GM23338 (cell line): ENCODE data around the gene INTS3. TPM values are rescaled to one million over a fixed set of nuclear protein-coding genes. Genes with fewer than 3 reads are reported as not detected.

Experiments
- ATAC-seq: fragments of 200-7000 bp; cut with Tn5 transposase; 3 replicates; pipeline ENCODE4 v1.9.1; 2020
- DNase-seq: peaks from one replicate; pipeline ENCODE4 v3.0.0-alpha.2; 2015; ENCODE audit warnings: low spot score
- H2AFZ ChIP-seq: fragments of 200-600 bp; sonication (generic); 2 replicates; pipeline ENCODE4 v1.8.0; 2016; ENCODE audit warnings: antibody characterized with exemption, mild to moderate bottlenecking, moderate library complexity
- H3F3A ChIP-seq: fragments of 200-600 bp; sonication (generic); replicated peaks from 2 replicates; pipeline ENCODE4 v1.8.0; 2017; ENCODE audit warnings: antibody characterized with exemption, mixed run types, low read depth
- H3K27ac ChIP-seq: fragments of 200-600 bp; sonication (generic); 2 replicates; pipeline ENCODE4 v1.6.1; 2016; ENCODE audit warnings: low read depth
- H3K27me3 ChIP-seq: fragments of 200-600 bp; sonication (generic); 2 replicates; pipeline ENCODE4 v1.8.0; 2016; ENCODE audit warnings: mild to moderate bottlenecking, mixed run types, moderate library complexity; ENCODE audit not compliant: insufficient read depth
- H3K36me3 ChIP-seq: fragments of 200-600 bp; sonication (generic); 2 replicates; pipeline ENCODE4 v1.8.0; 2016; ENCODE audit warnings: mild to moderate bottlenecking; ENCODE audit not compliant: insufficient read depth
- H3K4me1 ChIP-seq: fragments of 200-600 bp; sonication (generic); 2 replicates; pipeline ENCODE4 v1.8.0; 2016; ENCODE audit warnings: mild to moderate bottlenecking, moderate library complexity; ENCODE audit not compliant: insufficient read depth
- H3K4me2 ChIP-seq: fragments of 200-600 bp; sonication (generic); 2 replicates; pipeline ENCODE4 v1.7.1; 2017; ENCODE audit warnings: mixed run types
- H3K4me3 ChIP-seq: fragments of 200-600 bp; sonication (generic); 2 replicates; pipeline ENCODE4 v1.6.1; 2016; ENCODE audit warnings: mixed run types
- H3K79me2 ChIP-seq: fragments of 200-600 bp; sonication (generic); replicated peaks from 2 replicates; pipeline ENCODE4 v1.8.0; 2017; ENCODE audit warnings: mild to moderate bottlenecking; ENCODE audit not compliant: insufficient read depth
- H3K9me2 ChIP-seq: fragments of 200-600 bp; sonication (generic); 2 replicates; pipeline ENCODE4 v1.8.0; 2017; ENCODE audit not compliant: insufficient read depth
- H4K20me1 ChIP-seq: fragments of 200-600 bp; sonication (generic); replicated peaks from 2 replicates; pipeline ENCODE4 v1.8.0; 2017; ENCODE audit warnings: mild to moderate bottlenecking; ENCODE audit not compliant: insufficient read depth
- H3K27ac Mint-ChIP-seq: 2 replicates; pipeline ENCODE4 v1.8.0; 2020; ENCODE audit warnings: inconsistent platforms, mild to moderate bottlenecking, moderate library complexity, mixed read lengths
- H3K27me3 Mint-ChIP-seq: 3 replicates; pipeline ENCODE4 v1.8.0; 2022; ENCODE audit warnings: low read depth, mild to moderate bottlenecking, moderate library complexity, mixed read lengths, inconsistent platforms; ENCODE audit not compliant: insufficient read depth, poor library complexity
- H3K36me3 Mint-ChIP-seq: 3 replicates; pipeline ENCODE4 v1.8.0; 2021; ENCODE audit warnings: low read depth, mild to moderate bottlenecking, inconsistent platforms, moderate library complexity, mixed read lengths
- H3K4me1 Mint-ChIP-seq: 3 replicates; pipeline ENCODE4 v1.8.0; 2020; ENCODE audit warnings: mild to moderate bottlenecking, inconsistent platforms, mixed read lengths
- H3K4me3 Mint-ChIP-seq: 3 replicates; pipeline ENCODE4 v1.8.0; 2021; ENCODE audit warnings: moderate library complexity, mild to moderate bottlenecking, inconsistent platforms, mixed read lengths
- H3K9me3 Mint-ChIP-seq: 3 replicates; pipeline ENCODE4 v1.8.0; 2020; ENCODE audit warnings: moderate library complexity, mild to moderate bottlenecking, inconsistent platforms, mixed read lengths
- CREB1 ChIP-seq: fragments of 250-450 bp; sonication (Bioruptor Pico); IDR thresholded peaks from 2 replicates; pipeline ENCODE4 v1.5.0; 2020; ENCODE audit warnings: low read depth, mild to moderate bottlenecking, moderate library complexity
- CTCF ChIP-seq, 2 experiments: fragments of 200-600 bp in 1 of 2; sonication (generic) in 1 of 2; conservative IDR thresholded peaks; 2 replicates each; pipeline versions ENCODE4 v1.5.1 to v1.6.1; 2016 to 2017; ENCODE audit warnings: antibody characterized with exemption in 2 of 2, low read depth in 2 of 2, mild to moderate bottlenecking in 2 of 2, moderate library complexity in 1 of 2
- NANOG ChIP-seq: IDR thresholded peaks from 2 replicates; pipeline ENCODE4 v1.6.1; 2016; ENCODE audit warnings: antibody characterized with exemption, borderline replicate concordance
- REST ChIP-seq: IDR thresholded peaks from one replicate; pipeline ENCODE4 v1.6.1; 2018; ENCODE audit warnings: antibody characterized with exemption; ENCODE audit not compliant: unreplicated experiment
- STAT1 ChIP-seq: IDR thresholded peaks from one replicate; pipeline ENCODE4 v1.6.1; 2016; ENCODE audit warnings: antibody characterized with exemption; ENCODE audit not compliant: unreplicated experiment
- ZNF114 ChIP-seq: fragments of 250-450 bp; sonication (Bioruptor Pico); IDR thresholded peaks from 2 replicates; pipeline ENCODE4 v1.5.0; 2020; ENCODE audit warnings: mild to moderate bottlenecking, moderate library complexity
- ZNF462 ChIP-seq: fragments of 250-450 bp; sonication (Bioruptor Pico); IDR thresholded peaks from 2 replicates; pipeline ENCODE4 v1.5.0; 2020; ENCODE audit warnings: mild to moderate bottlenecking, moderate library complexity
- polyA plus RNA-seq: library from polyadenylated mRNA; unstranded; fragments of >200 nt; fragmentation: Nextera tagmentation; extraction: Ambion mirVana; gene quantifications from 2 replicates; pipeline ENCODE4 v1.2.1, GENCODE V29; 2016
- total RNA-seq: library from RNA; depleted of rRNA; stranded (reverse); fragments of >200 nt; shearing (Covaris generic); gene quantifications from 2 replicates; pipeline ENCODE4 v1.2.3, GENCODE V29; 2014

INTS3 gene
- total and polyA plus RNA-seq, 2 experiments from 2014 or later: 22.7 to 51.3 TPM

- TF ChIP-seq ZNF462 (CRISPR knock-in tag) (no peak), REST (no peak), STAT1 (no peak), NANOG (no peak)
Observed at GRCh38 chr1:153792631-153793041, 64.8 kb downstream of the INTS3 start (continued).

- no peaks in the 10 kb centered on the region for H3K36me3 ChIP-seq
- no peak overlapping the region for H3K4me3 Mint-ChIP-seq
- H3K4me1 ChIP-seq: peaks cover 19% of the 10 kb centered on the region
- peak; percentile 14 for ATAC-seq
- H3K27ac Mint-ChIP-seq: no peak overlapping the region
- no peaks in the 10 kb centered on the region for H3K9me3 Mint-ChIP-seq
- no peaks in the 10 kb centered on the region; the same call in 2 of the 3 replicates for H3K36me3 Mint-ChIP-seq
- no peaks in the 10 kb centered on the region for H3K79me2 ChIP-seq
- H3K4me2 ChIP-seq: peak overlapping the region; percentile 71
- H3K27me3 ChIP-seq: no peaks in the 10 kb centered on the region
- peaks cover 19% of the 10 kb centered on the region for H3K27me3 Mint-ChIP-seq
- peak; percentile 60 for DNase-seq
- peak overlapping the region; percentile 87; the same call in 1 of the 2 replicates for H2AFZ ChIP-seq
- H3F3A ChIP-seq: 0 out of 2 replicates have a peak, but pooled peaks cover 15% of the 10 kb centered on the region
- H3K4me3 ChIP-seq: peak overlapping the region; percentile 30; the same call in 1 of the 2 replicates
- H4K20me1 ChIP-seq: 0 out of 2 replicates have a peak, but pooled peaks cover 3% of the 10 kb centered on the region
- peaks cover 39% of the 10 kb centered on the region for H3K4me1 Mint-ChIP-seq
- H3K27ac ChIP-seq: no peak overlapping the region
- H3K9me2 ChIP-seq: no peaks in the 10 kb centered on the region
- TF ChIP-seq CTCF (conservative IDR thresholded peaks at IDR 0.05; ENCODE audit: low read depth in 2 of 2): no peak
- TF ChIP-seq ZNF114 (CRISPR knock-in tag): no peak
- TF ChIP-seq REST: no peak
- no peak for TF ChIP-seq CREB1 (CRISPR knock-in tag)
Observed at GRCh38 chr1:153793261-153793972, 65.6 kb downstream of the INTS3 start.
